ENCODE data around the gene CACNA1S.

DNA sequence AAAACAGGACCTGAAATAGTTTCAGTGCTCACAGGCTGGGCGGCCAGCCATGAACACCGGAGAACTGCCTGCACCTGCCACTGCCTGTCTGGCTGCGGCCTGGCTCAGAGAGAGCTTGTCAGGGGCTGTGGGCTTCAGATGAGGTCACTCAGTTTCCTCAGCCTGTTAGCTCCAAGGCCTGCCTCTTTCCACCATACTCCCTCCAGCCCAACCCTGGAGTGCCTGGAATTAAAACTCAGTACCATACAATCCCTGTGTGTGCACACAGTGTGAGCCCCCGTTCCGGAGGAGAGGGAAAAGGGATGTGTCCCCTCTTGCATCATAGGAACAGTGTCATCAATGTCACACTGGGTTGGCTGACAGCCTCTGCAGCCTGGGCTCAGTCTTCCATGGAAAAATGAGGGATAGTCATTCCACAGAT is 16.2 kb downstream of the CACNA1S start:
- TF ChIP-seq, protein P1, sequence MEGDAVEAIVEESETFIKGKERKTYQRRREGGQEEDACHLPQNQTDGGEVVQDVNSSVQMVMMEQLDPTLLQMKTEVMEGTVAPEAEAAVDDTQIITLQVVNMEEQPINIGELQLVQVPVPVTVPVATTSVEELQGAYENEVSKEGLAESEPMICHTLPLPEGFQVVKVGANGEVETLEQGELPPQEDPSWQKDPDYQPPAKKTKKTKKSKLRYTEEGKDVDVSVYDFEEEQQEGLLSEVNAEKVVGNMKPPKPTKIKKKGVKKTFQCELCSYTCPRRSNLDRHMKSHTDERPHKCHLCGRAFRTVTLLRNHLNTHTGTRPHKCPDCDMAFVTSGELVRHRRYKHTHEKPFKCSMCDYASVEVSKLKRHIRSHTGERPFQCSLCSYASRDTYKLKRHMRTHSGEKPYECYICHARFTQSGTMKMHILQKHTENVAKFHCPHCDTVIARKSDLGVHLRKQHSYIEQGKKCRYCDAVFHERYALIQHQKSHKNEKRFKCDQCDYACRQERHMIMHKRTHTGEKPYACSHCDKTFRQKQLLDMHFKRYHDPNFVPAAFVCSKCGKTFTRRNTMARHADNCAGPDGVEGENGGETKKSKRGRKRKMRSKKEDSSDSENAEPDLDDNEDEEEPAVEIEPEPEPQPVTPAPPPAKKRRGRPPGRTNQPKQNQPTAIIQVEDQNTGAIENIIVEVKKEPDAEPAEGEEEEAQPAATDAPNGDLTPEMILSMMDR (IDR thresholded peaks at IDR 0.05; ENCODE audit: low read length), result no peak
- TF ChIP-seq EZH2 (IDR thresholded peaks at IDR 0.05; ENCODE audit: borderline replicate concordance, low read length), result no peak
